ENCODE measurements around the gene STON2.
"Not testable (repeated sequence)": the region's sequence is repeated elsewhere in the genome, so short reads cannot be mapped to it uniquely, and the experiment has no call there.

STON2 gene

DNA sequence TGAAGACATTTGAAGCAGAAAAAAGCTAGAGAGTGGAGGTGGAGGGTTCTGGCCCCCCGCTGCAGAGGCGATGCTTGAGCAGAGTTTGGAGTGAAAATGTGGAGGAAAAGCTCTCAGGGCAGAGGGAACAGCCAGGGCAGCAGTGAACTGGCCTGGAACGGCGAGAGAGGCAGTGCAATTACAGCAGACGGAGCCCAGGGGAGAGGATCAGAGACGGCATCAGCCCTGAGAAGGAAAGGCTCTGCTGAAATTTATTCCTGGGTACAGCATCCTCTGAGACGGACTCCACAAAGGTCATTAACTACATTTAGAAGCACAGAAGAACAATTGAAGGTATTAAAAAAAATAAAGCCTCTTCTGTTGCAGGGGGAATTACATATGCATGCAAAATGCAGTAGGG is 14.2 kb downstream of the STON2 start:
- Mint-ChIP-seq H3K36me3 (ENCODE audit: low read depth) (peaks cover 13% of the 10 kb centered on the region), H3K9me3 (peaks cover 12% of the 10 kb centered on the region), H3K27me3 (ENCODE audit: low read depth, poor library complexity) (peaks cover 2% of the 10 kb centered on the region), H3K27ac (no peak overlapping the region), H3K4me3 (no peak overlapping the region), H3K4me1 (peaks cover 25% of the 10 kb centered on the region)
- no peak for DNase-seq
- TF ChIP-seq, protein P1, sequence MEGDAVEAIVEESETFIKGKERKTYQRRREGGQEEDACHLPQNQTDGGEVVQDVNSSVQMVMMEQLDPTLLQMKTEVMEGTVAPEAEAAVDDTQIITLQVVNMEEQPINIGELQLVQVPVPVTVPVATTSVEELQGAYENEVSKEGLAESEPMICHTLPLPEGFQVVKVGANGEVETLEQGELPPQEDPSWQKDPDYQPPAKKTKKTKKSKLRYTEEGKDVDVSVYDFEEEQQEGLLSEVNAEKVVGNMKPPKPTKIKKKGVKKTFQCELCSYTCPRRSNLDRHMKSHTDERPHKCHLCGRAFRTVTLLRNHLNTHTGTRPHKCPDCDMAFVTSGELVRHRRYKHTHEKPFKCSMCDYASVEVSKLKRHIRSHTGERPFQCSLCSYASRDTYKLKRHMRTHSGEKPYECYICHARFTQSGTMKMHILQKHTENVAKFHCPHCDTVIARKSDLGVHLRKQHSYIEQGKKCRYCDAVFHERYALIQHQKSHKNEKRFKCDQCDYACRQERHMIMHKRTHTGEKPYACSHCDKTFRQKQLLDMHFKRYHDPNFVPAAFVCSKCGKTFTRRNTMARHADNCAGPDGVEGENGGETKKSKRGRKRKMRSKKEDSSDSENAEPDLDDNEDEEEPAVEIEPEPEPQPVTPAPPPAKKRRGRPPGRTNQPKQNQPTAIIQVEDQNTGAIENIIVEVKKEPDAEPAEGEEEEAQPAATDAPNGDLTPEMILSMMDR (IDR thresholded peaks at IDR 0.05), result no peak

DNA sequence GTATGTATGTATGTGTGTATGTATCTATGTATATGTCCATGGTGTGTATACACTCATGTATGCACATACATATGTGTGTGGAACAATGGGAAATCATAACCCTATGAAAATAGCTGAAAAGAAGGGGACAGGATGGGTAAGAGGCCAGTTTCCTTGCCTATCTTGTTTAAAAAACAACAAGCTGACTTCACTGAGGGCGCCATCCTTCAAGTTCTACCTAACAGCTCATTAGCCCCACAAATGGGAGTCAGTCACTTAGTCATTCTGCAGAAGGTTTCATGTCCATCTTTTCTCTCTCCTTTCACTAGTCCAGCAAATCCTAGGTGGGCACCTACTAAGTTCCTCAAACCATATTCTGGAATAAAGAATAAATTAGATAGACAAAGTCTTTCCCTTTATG is 14.7 kb downstream of the STON2 start:
- H3K9me3 Mint-ChIP-seq, result peaks cover 15% of the 10 kb centered on the region
- DNase-seq, result no peak

GRCh38 chr14:81384900-81385299 is 15.2 kb downstream of the STON2 start:
- Mint-ChIP-seq H3K27me3 (ENCODE audit: low read depth, poor library complexity) (peaks cover 6% of the 10 kb centered on the region), H3K9me3 (peaks cover 21% of the 10 kb centered on the region), H3K4me3 (no peak overlapping the region), H3K36me3 (ENCODE audit: low read depth) (peaks cover 13% of the 10 kb centered on the region), H3K27ac (no peak overlapping the region), H3K4me1 (peaks cover 23% of the 10 kb centered on the region)
- DNase-seq, result no peak
- TF ChIP-seq, protein P1 (IDR thresholded peaks at IDR 0.05), result no peak

More for the DNA sequence above, 14.7 kb downstream of the STON2 start:
- Mint-ChIP-seq H3K4me3 (no peak overlapping the region), H3K36me3 (ENCODE audit: low read depth) (peaks cover 13% of the 10 kb centered on the region), H3K27me3 (ENCODE audit: low read depth, poor library complexity) (peaks cover 5% of the 10 kb centered on the region), H3K4me1 (peaks cover 23% of the 10 kb centered on the region), H3K27ac (no peak overlapping the region)
- TF ChIP-seq, protein P1 (IDR thresholded peaks at IDR 0.05), result no peak

DNA sequence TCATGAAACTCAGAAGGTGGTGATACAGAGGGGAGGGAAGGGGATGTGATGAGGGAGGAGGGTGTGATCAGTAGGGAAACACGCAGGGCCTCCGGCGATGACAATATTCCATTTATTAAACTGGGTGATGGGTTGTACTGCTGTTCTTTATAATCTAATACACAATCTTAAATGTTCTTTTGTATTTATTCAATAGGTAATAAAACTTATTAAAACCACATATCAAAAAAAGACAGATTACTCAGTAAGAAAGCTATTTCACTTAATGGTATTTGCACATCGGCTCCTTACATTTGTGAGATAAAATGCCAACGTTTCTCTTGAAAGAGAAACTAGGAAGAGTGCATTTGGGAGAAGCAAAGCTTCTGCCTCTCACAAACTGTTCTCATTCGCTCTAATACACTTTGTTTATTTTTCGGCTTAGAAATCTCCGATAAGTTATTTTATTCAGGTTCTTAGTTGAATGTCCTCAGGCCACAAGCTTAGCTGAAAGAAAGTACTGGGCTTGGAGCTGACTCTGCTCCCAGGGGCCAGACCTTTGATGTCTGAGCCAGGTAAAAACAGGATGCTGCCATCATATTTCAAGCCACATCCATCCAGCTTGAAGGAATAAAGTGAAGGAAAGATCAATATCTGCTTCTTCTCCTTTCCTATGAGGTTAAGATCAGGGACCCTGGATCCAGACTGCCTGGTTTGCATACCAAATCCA is 17.5 kb downstream of the STON2 start:
- H3K27me3 Mint-ChIP-seq (ENCODE audit: low read depth, poor library complexity), result peaks cover 6% of the 10 kb centered on the region
- H3K9me3 Mint-ChIP-seq, result peaks cover 18% of the 10 kb centered on the region
- no peaks in the 10 kb centered on the region for H3K36me3 Mint-ChIP-seq (ENCODE audit: low read depth)
- peaks cover 23% of the 10 kb centered on the region for H3K4me1 Mint-ChIP-seq
- no peak for DNase-seq
- TF ChIP-seq, protein P1 (IDR thresholded peaks at IDR 0.05), result no peak
- H3K4me3 Mint-ChIP-seq, result no peak overlapping the region
- H3K27ac Mint-ChIP-seq, result no peak overlapping the region

- H3K9me3 Mint-ChIP-seq, result peaks cover 18% of the 10 kb centered on the region
- not testable (repeated sequence) for H3K27ac Mint-ChIP-seq; H3K4me1 Mint-ChIP-seq; H3K36me3 Mint-ChIP-seq (ENCODE audit: low read depth); H3K4me3 Mint-ChIP-seq; H3K27me3 Mint-ChIP-seq (ENCODE audit: low read depth, poor library complexity); DNase-seq
Observed at GRCh38 chr14:81380009-81380408, 20.1 kb downstream of the STON2 start.

GRCh38 chr14:81371802-81372201 is 28.3 kb downstream of the STON2 start:
- Mint-ChIP-seq H3K27me3 (ENCODE audit: low read depth, poor library complexity) (no peaks in the 10 kb centered on the region), H3K4me1 (peaks cover 25% of the 10 kb centered on the region), H3K4me3 (no peak overlapping the region), H3K9me3 (no peaks in the 10 kb centered on the region), H3K27ac (no peak overlapping the region), H3K36me3 (ENCODE audit: low read depth) (no peaks in the 10 kb centered on the region)
- no peak for DNase-seq
- TF ChIP-seq, protein P1 (IDR thresholded peaks at IDR 0.05), result no peak
